Panc1 (cell line): ENCODE results near the gene ABCA8.

Experiments
- CTCF ChIP-seq: fragments of 450-650 bp; IDR thresholded peaks from 2 replicates; pipeline ENCODE4 v1.5.1; 2017; ENCODE audit warnings: mild to moderate bottlenecking
- POLR2AphosphoS5 ChIP-seq: IDR thresholded peaks from 2 replicates; pipeline ENCODE4 v1.6.1; 2012; ENCODE audit warnings: mild to moderate bottlenecking, low read depth, low read length, moderate library complexity

- no peak for TF ChIP-seq CTCF
- TF ChIP-seq POLR2AphosphoS5: no peak
Measured at GRCh38 chr17:68993112-68993511, 37.9 kb upstream of the ABCA8 start.
